Neural crest cell (in vitro differentiated cells): Measurements from ENCODE around the gene FLT3. TPM values are rescaled to one million over a fixed set of nuclear protein-coding genes. Genes with fewer than 3 reads are reported as not detected.

ENCODE experiments used
- DNase-seq: peaks from one replicate; pipeline ENCODE4 v3.0.0; 2021; ENCODE audit warnings: low read depth, mixed read lengths, low spot score
- H3K27ac Mint-ChIP-seq: one replicate; pipeline ENCODE4 v1.8.0; 2021; ENCODE audit warnings: mild to moderate bottlenecking, mixed read lengths; ENCODE audit not compliant: unreplicated experiment
- H3K27me3 Mint-ChIP-seq: 2 replicates; pipeline ENCODE4 v1.8.0; 2021; ENCODE audit warnings: low read depth, mild to moderate bottlenecking, mixed read lengths
- H3K36me3 Mint-ChIP-seq: 2 replicates; pipeline ENCODE4 v1.8.0; 2021; ENCODE audit warnings: low read depth, mild to moderate bottlenecking, mixed read lengths
- H3K4me1 Mint-ChIP-seq: 2 replicates; pipeline ENCODE4 v1.8.0; 2021; ENCODE audit warnings: mixed read lengths
- H3K4me3 Mint-ChIP-seq: one replicate; pipeline ENCODE4 v1.8.0; 2021; ENCODE audit warnings: mild to moderate bottlenecking, mixed read lengths
- H3K9me3 Mint-ChIP-seq: 2 replicates; pipeline ENCODE4 v1.8.0; 2021; ENCODE audit warnings: mixed read lengths
- CTCF ChIP-seq: fragments of 200-600 bp; sonication (generic); conservative IDR thresholded peaks from 2 replicates; pipeline ENCODE4 v1.5.0; 2021; ENCODE audit warnings: antibody characterized with exemption, mild to moderate bottlenecking
- total RNA-seq: library from RNA; stranded (reverse); gene quantifications from 2 replicates; pipeline ENCODE4 v1.2.1, GENCODE V29; 2021

The FLT3 gene
- total RNA-seq, 1 donor from 2014 or later = not detected

GRCh38 chr13:28077231-28077630, 23.1 kb downstream of the FLT3 start:
- DNase-seq = no peak
- H3K9me3 Mint-ChIP-seq = no peaks in the 10 kb centered on the region
- no peak overlapping the region for H3K4me3 Mint-ChIP-seq
- H3K36me3 Mint-ChIP-seq = no peaks in the 10 kb centered on the region
- TF ChIP-seq CTCF = no peak
- H3K27ac Mint-ChIP-seq = no peak overlapping the region
- H3K27me3 Mint-ChIP-seq = peaks cover 9% of the 10 kb centered on the region
- no peaks in the 10 kb centered on the region for H3K4me1 Mint-ChIP-seq

GRCh38 chr13:28071424-28071823, 29.0 kb downstream of the FLT3 start:
- no peaks in the 10 kb centered on the region for H3K9me3 Mint-ChIP-seq
- H3K27ac Mint-ChIP-seq = no peak overlapping the region
- no peak for TF ChIP-seq CTCF
- peaks cover 6% of the 10 kb centered on the region for H3K27me3 Mint-ChIP-seq
- DNase-seq = no peak
- H3K4me1 Mint-ChIP-seq = no peaks in the 10 kb centered on the region
- no peak overlapping the region for H3K4me3 Mint-ChIP-seq
- H3K36me3 Mint-ChIP-seq = no peaks in the 10 kb centered on the region

DNA sequence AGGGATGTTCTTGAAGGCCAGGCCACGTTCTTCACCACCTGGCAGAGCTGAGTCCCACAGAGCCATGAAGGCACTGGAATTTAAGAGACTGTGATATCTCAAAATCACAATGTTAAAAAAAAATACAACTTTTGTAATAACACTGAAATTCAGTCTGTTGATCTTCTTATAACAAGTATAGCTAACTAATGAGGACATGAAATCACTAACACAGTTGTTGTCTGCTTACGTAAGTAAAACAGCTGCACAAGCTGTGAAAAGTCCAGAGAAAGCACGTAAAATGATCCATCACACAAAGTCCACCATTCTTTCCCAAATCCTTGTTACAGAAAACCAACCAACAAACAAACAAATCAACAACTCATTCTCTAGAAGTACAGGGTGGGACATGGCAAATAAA, 32.9 kb downstream of the FLT3 start:
- no peaks in the 10 kb centered on the region for H3K36me3 Mint-ChIP-seq
- peaks cover 4% of the 10 kb centered on the region for H3K9me3 Mint-ChIP-seq
- no peak overlapping the region for H3K4me3 Mint-ChIP-seq
- TF ChIP-seq CTCF = no peak
- peaks cover 4% of the 10 kb centered on the region for H3K27me3 Mint-ChIP-seq
- DNase-seq = no peak
- H3K27ac Mint-ChIP-seq = no peak overlapping the region
- no peaks in the 10 kb centered on the region for H3K4me1 Mint-ChIP-seq

- Mint-ChIP-seq H3K27ac (no peak overlapping the region), H3K9me3 (no peaks in the 10 kb centered on the region), H3K27me3 (no peaks in the 10 kb centered on the region), H3K4me1 (no peaks in the 10 kb centered on the region), H3K4me3 (no peak overlapping the region), H3K36me3 (no peaks in the 10 kb centered on the region)
- peak; percentile 53 for TF ChIP-seq CTCF
- DNase-seq = peak; percentile 9
Measured at GRCh38 chr13:28058866-28059613, 41.3 kb downstream of the FLT3 start.

DNA sequence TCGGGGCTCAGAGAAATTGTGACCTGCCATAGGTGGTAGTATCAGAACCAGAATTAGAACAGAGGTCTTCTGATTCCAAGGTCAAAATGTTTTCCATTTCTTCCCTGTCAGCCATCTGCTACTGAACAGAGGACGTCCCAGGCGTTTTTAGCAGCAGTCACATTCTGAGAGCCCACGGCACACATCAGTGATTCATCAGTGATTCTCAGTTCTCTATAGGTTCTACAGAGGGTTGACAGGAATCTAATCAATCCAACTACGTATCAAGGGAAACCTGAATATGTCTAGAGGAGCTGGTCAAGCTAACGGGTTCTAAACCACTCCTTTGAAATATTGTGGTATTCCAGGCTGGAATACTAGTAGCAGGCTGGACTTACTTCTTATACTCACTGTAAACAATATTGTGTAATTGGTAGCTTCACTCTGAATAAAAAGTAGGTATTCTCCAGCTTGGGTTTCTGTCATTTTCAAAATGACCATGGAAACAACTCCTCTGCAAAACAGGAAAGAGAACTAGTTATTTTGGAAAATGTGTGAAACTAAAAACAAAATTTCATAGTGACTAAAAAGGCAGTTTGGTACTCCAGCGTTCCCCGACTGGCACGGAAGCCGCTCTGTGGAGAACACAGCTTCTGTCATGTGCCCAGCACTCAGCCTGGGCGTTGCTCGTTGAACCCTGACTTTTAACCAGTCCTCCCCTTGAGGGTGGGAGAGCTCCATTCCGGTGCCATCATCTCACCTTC, 43.2 kb downstream of the FLT3 start:
- Mint-ChIP-seq H3K36me3 (no peaks in the 10 kb centered on the region), H3K27me3 (no peaks in the 10 kb centered on the region), H3K4me3 (no peak overlapping the region), H3K4me1 (no peaks in the 10 kb centered on the region), H3K27ac (no peak overlapping the region), H3K9me3 (no peaks in the 10 kb centered on the region)
- no peak for TF ChIP-seq CTCF
- DNase-seq = no peak
